ENCODE results near the gene NOC2L.

DNA sequence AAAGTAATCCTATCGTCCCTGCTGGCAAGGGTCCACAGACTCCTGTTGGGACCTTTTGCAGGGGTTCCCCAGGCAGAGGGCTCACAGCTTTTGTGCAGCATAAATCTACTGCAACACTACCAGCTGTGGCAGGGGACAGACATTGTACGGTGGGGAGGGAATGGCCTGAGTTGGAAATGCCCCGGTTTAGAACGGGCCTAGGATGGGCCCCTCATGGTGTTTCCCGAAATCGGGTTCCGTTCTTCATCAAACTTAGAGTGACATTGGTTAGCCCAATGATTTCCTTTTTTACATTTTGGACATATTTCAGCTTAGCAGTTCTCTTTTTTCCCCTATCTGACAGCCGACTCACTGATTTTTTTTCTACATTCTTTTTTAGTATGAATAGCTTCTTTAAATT is 61.8 kb downstream of the NOC2L start:
- TF ChIP-seq POLR2A (IDR thresholded peaks at IDR 0.05; ENCODE audit: low read length) (no peak), GATA1 (IDR thresholded peaks at IDR 0.05; ENCODE audit: low read depth, low read length) (no peak)
